Midbrain (tissue), 1 donor: ENCODE measurements around the gene NEURL4.
A peak's percentile ranks its signal among the peaks of the same experiment; 100 is the strongest.

ENCODE experiments used
- DNase-seq: peaks from one replicate; lab custom pipeline; 2025; lab: John Stamatoyannopoulos, UW

The NEURL4 gene

GRCh38 chr17:7323731-7324437 is 5.3 kb downstream of the NEURL4 start:
- DNase-seq = no peak

DNA sequence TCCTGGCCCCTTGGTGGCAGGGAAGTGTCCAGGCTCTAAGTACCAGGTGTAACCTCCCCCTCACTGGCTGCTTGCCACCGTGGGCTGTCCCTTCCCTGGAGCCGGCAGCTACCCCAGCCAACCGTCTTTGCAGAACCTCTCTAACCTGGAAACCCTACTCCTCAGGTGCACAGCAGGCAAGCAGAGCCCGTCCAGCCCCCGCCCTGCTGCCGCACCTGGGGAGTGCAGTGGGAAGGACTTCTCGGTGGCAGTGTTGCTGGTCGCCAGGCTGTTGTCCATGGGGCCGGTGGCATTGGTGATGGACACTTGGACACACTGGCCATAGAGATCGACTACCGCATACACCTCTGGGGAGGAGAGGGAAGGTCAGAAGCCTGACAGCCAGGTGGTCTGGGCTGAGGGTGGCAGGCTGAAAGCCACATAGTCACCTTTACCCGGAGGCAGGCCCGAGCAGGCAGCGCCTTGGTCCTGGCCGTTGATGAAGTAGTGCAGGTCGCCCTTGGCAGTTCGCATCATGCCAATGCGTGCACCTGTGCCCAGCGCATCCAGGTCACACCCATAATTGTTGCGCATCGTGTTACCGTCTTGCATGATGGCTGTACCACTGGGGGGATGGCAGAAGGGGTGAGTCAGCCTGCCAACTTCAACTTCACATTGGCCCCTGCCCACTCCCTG is 6.5 kb downstream of the NEURL4 start:
- no peak for DNase-seq

DNA sequence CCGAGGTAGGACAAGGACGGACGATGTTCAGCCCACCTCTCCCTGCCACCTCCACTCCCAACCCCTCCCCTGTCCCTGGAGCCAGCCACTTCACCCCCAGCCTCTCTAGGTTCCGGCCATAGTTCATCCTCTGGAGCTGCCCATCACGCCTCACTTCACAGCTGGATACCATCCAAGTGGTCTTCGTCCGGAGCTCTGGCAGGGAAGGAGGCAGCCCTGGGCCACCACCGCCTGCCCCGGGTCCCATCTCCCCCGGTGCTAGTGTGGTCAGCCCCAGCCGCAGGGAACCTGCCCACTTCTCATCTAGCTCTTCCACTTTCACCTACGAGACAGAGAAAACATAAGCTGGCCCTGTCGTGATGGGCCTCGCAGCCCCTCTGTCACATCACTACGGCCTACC is 7.7 kb downstream of the NEURL4 start:
- no peak for DNase-seq

DNA sequence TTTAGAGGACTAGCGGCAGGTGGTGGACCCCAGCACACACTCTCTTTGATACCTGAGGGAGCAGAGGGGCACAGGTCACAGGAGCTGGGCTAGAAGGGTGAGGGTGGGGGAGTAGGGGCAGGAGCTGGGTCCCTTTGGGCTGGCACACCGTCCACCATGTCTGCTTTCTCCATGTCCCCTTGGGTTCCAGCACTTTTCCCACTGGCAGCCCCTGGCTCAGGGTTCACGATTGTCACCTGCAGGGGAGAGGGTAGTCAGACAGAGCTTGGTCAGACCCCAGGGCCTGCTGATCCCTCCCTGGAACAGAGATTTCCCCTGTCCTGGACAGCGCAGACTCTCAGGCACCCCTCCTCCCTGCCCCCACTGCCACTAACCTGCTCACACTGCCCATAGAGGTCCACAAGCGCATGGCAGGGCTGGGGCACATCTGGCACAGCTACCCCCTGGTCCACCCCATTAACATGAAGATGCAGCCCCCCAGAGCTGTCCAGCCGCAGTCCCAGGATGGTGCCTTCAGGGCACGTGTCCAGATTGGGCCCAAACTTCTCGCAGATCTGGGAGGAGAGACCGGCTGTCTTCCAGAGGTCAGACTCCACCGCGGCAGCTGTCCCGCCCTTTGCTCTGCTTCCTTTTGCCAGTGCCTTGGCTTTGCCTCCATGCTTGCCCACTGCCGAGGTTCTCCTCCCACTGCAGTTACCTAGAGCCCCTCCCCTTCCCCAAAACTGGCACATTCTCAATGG is 10.8 kb downstream of the NEURL4 start:
- no peak for DNase-seq

DNA sequence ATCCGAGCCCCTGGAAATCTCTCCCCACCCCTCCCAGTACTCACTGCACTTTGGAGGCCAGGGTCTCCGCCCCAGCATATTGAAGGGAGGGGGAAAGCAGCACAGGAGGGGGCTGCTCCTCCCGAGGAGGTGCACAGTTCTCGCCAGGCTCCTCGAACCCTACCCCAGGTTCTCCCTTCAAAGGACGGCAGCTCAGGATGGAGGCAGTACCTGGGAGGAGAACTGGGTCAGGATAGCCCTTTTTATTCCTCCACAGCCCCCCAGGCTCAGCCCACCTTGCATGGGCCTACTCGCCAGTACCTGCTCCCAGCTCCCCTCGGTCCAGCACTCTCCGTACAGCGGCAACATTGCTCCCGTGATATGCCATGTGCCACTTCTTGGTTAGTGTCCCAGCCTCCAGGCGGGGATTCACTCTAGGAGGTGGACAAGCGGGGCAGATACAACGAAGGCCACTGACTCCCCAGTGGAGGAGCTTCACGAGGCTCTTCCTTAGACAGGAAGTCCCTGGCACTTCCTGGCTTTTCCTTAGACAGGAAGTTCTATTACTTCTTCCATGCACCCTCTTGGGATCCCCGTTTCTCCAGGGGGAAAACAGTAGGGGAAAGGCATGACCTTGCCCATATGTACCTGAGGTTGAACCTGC is 11.9 kb downstream of the NEURL4 start:
- DNase-seq = no peak

DNA sequence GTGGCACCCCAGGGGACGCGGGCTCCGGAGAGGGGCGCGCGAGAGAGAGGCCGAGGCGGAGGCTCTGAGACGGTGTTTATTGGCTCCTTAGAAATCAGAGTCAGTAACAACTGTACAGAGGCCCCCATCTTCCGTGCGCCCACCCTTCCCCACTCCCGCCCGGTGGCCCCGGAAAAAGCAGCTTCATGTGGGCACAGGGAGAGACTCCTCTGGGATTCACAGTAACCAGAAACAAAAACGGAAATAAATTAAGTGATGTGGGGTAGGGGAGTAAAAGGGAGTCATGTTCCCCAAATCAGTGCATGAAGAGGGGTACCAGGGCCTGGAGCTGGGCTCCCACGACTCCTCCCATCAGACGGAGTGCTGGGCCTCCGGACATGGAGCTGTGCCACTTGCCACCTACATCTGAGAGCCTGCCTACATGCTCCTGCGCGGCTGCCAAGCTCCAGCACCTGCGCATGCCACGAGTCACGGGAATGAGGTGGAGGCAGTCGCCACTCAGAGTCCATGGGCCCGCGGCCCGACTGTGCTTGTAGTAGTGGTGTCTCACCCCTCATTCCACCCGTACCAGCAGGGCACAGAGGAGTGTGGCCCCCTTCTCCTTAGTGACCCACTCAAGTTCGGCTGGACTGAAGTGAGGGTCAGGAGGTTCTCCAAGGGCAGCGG is 13.4 kb downstream of the NEURL4 start:
- DNase-seq = no peak

GRCh38 chr17:7314719-7315569 is 14.2 kb downstream of the NEURL4 start, which contains the start of gene GPS2:
GPS2 (minus strand) TSS chr17:7315360; CDS start chr17:7315052, 308 bp downstream.
- peak; percentile 88 for DNase-seq

DNA sequence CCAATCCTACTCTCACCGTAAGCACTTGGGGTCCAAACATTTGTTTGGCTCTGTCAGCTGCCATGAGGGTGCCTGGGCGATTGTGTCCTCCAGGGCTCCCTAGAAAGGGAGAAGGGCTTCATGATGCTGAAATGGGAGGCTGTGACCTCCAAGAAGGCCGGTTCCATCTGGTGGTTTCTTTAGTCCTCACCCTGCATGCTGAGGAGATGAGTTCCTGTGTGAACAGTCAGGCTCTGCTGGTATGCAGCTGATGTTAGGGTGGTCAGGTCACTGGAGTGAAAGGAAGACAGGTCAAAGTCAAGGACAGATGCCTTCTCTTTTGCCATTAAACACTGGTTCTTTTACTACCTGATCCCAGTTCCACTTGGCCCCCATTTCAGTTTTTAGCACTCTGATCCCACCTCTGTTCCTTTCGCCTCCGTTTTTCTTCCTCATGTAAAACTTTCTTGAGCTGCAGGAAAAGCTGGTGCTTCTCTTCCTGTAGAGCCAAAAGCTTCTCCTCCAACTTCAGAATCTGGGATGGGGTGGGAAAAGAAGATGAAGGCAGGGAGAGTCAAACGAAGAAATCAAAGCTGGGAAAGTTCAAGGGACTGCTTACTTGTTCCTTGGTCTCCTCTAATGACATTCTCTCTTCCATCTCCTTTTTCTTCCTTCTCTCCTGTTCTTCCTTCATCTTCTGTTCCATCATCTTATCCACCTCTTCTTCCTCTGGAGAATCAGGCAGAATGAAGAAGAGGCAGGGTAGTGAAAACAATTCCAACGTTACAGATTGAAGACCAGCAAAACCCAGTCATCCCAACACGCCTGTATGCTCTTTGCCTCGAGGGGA is 15.0 kb downstream of the NEURL4 start:
- DNase-seq = no peak

GRCh38 chr17:7313088-7313889 is 15.8 kb downstream of the NEURL4 start:
- DNase-seq = no peak

DNA sequence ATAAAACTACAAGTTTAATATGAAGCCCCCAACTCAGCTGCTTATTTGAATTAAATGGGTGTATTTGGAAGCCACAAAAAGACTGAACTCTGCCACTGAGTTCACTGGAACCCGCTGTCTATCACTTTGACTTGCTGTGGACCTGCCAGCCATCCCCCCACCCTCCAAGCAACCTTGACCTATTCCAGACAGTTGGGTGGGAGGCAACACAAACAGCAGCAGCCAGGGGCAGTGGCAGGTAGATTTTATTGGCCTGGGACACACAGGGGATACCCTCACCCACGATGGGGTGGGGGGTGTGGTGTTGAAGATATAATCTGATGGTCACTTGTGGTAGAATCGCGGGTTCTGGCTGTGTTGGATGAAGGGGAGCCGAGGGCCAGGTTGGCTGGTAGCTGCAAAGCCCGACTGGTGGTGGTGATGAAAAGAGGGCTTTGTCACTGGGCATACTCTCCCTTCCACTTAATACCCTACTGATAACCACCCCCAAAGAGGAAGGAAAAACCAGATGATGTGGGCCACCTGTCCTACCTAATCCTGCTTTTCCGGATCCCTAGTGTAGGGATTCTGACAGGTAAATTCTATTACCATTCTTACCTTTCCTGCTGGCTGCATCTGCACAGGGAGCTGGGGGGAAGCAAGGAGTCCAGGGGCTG is 16.6 kb downstream of the NEURL4 start:
- DNase-seq = no peak

DNA sequence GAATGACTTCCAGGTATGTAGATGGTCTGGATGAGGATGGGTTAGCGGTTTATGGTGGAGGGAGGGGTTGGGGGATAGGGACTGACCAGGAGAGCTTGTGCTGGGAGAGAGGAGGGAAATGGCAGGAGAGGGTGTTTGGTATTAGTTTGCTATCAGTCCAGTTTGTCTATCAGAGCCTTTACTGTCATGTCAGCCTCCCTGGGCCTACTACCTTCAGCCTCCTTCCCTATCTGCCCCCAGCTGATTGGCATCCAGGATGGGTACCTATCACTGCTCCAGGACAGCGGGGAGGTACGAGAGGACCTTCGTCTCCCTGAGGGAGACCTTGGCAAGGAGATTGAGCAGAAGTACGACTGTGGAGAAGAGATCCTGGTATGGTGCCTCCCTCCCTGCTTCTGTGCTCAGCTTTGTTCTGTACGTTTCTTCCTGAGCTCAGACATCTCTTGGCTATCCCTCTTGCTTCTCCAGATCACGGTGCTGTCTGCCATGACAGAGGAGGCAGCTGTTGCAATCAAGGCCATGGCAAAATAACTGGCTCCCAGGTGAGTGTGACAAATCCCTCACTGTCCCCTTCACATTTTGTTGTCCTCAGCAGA is 17.9 kb downstream of the NEURL4 start:
- DNase-seq = no peak

DNA sequence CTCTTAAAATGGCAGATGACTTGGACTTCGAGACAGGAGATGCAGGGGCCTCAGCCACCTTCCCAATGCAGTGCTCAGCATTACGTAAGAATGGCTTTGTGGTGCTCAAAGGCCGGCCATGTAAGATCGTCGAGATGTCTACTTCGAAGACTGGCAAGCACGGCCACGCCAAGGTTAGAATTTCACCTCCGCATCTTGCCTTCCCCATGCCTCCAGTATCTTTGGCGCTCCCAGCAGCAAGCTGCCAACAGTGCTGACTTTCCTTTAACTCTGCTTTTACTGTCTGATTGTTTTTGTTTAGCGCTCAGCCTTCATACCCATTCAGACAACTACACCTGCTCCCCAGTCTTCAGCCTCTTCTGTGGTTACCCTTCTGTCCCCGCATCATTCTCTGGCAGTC is 19.5 kb downstream of the NEURL4 start:
- DNase-seq = no peak

DNA sequence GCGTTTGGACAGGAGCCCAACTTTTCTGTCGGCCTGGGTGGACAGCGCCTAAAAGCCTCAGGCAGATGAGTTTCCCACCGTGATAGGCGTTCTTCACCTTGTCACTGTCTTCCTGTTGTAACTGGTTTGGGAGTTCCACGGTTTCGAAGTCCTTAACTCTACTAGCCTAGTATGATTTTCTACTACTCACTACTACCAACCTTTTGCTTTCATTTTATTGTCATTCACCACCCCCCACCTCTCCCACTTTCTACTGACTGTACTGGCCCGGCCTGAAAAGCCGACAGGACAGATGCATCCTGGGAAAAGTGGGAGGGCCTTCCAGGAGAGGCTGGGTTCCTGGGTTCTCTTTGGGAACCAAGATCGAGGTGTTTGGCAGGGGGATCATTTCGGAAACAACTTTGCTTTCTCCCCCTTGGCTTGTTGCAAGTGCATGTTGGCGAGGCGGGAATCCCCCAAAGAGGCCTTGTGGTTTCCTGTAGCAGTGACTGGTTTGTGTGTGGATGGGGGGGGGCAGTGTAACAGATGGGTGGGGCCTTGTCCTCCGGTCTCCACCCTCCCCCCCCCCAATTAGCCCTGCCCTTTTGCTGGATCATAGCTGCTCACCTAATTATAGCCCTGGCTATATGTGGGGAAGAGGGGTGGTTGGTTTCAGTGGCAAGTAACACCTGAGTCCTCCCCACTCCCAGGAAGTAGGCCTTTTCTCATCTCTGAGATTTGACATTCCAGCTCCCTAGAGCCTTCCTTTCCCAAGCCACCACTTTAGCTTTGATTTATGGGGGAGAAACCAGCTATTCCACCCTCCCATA is 20.3 kb downstream of the NEURL4 start:
- DNase-seq = peak; percentile 40

GRCh38 chr17:7307686-7308624 is 21.2 kb downstream of the NEURL4 start:
- DNase-seq = peak; percentile 51

DNA sequence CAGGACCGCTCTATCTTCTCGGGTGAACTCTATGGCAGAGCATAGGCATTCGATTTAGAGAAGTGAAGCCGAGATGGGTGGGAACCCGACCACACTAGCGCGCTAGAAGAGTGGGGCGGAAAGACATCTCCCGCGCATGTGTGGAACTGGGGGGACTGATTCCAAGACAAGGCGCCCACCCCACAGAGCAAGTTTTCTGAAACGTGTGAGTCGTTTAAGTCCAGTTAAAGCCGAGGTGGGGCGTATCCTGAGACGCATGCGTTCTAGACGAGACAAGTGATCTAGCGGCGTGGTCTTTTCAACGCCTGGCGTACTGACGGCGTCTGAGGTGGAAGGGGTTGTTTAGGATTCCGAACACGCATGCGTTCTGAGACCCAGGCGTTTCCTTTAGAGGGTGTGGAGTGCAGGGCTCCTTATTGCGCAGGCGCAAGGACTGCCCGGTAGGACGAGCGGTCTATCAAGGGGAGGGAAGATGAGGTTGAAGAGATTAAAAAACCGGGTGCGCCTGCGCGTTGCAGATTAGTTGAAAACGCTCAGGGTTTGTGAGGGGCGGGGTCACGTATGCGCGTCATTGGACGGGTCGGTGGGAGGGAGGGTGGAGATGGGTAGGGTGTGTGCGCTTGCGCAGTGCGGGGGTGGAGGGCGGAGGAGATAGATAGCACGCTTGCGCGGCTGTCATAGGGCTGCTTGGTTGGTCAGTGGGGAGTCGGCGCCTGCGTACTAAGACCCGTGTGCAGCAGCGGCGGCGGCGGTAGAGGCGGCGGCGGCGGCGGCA is 22.0 kb downstream of the NEURL4 start, which contains the start of gene EIF5A:
TSS of gene EIF5A (plus strand) at position 718 of the 775 bp plus-strand sequence. CDS start 2,008 bp downstream, outside the sequence.
- peak; percentile 99 for DNase-seq
